HG02973 (cell line): ENCODE results near the gene NOTUM.

Experiments used
- ATAC-seq: cut with Tn5 transposase; IDR thresholded peaks from one replicate; pipeline ENCODE4 v1.9.1; 2021; ENCODE audit warnings: moderate library complexity; ENCODE audit not compliant: unreplicated experiment

NOTUM gene

GRCh38 chr17:81961087-81961511 lies at the start of gene NOTUM:
TSS of gene NOTUM (minus strand) at chr17:81961187. CDS start at chr17:81960909, 278 bp downstream.
- ATAC-seq, result no peak

- no peak for ATAC-seq
Measured at GRCh38 chr17:82009413-82009812, 48.4 kb upstream of the NOTUM start.

GRCh38 chr17:82008941-82009405 lies 48.0 kb upstream of the NOTUM start:
- ATAC-seq, result no peak

- no peak for ATAC-seq
Measured at GRCh38 chr17:82008258-82008940, 47.4 kb upstream of the NOTUM start.

- ATAC-seq, result no peak
Measured at GRCh38 chr17:82007495-82008257, 46.7 kb upstream of the NOTUM start.

- no peak for ATAC-seq
Measured at GRCh38 chr17:82007228-82007494, 46.2 kb upstream of the NOTUM start.

GRCh38 chr17:82006468-82007227 lies 45.7 kb upstream of the NOTUM start:
- ATAC-seq, result no peak

GRCh38 chr17:82005701-82006348 lies 44.8 kb upstream of the NOTUM start:
- no peak for ATAC-seq

- no peak for ATAC-seq
Measured at GRCh38 chr17:82004517-82005455, 43.8 kb upstream of the NOTUM start.

- ATAC-seq, result no peak
Measured at GRCh38 chr17:82003411-82004381, 42.7 kb upstream of the NOTUM start.

- no peak for ATAC-seq
Measured at GRCh38 chr17:82001571-82002056, 40.6 kb upstream of the NOTUM start.

GRCh38 chr17:82000803-82001570 lies 40.0 kb upstream of the NOTUM start:
- ATAC-seq, result no peak

GRCh38 chr17:81999976-82000802 lies 39.2 kb upstream of the NOTUM start:
- no peak for ATAC-seq

- no peak for ATAC-seq
Measured at GRCh38 chr17:81999587-81999975, 38.6 kb upstream of the NOTUM start.

GRCh38 chr17:81998691-81999438 lies 37.9 kb upstream of the NOTUM start:
- no peak for ATAC-seq

GRCh38 chr17:81998212-81998611 lies 37.2 kb upstream of the NOTUM start:
- no peak for ATAC-seq
